GM19397 (cell line): ENCODE results near the gene TXNRD1.
"Not testable (repeated sequence)": the region's sequence is repeated elsewhere in the genome, so short reads cannot be mapped to it uniquely, and the experiment has no call there.

Experiments
- ATAC-seq: cut with Tn5 transposase; IDR thresholded peaks from one replicate; pipeline ENCODE4 v1.9.1; 2021; ENCODE audit warnings: mild to moderate bottlenecking, moderate library complexity; ENCODE audit not compliant: unreplicated experiment

The TXNRD1 gene

DNA sequence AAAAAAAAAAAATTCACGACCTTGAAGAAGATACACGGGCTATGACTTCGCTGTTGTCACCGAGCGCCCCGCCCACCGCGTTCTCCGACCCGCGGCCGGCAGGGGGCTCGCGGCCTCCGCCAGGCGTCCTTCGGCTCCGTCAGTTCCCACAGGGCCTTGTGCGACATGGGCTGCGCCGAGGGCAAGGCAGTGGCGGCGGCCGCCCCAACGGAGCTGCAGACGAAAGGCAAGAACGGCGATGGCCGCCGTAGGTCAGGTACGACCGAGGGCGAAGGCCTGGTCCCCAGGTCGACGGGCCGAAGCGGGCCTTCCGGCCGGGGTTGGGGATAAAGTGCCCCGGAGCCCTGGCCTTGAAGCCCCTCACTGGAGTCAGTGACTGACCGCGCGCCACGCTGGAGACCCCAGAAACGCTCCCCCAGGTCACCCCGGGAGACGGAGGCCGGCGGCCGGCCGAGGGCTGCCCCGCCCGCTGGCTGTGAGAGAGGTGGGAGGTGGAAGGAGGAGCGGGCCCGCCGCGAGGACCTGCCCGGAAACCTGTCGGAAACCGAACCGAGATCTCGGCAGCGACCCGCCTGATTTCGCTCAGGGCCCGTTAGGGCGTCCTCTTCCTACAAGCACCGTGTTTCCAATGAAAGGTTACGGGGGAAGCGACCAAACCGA, at the start of gene TXNRD1:
TXNRD1 (plus strand) TSS at position 142 of the 660 bp plus-strand sequence; CDS start at position 166, 24 bp downstream.
- ATAC-seq = peak; percentile 95

DNA sequence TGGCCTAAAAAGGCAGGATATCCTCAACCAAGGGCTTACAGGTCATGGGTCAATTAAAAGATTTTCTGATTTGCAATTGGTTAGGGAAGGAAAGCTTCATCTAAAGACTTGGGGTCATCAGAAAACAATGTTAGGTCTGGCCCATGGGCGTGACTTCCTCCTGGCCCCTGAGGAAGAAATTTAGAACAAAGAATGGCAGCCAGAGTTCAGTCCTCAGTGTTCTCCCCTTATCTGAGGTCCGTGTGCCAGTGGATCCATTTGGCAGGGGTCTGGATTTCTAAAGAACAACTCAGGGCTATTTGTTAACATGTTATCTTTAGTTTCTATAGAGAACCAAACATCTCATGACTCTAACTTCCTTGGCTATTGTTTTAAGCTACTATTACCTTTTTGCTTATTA, 49.8 kb upstream of the TXNRD1 start:
- ATAC-seq = no peak

- ATAC-seq = no peak
These were observed 49.1 kb upstream of the TXNRD1 start for GRCh38 chr12:104166465-104166864.

GRCh38 chr12:104167519-104168458, 47.8 kb upstream of the TXNRD1 start:
- ATAC-seq = no peak

DNA sequence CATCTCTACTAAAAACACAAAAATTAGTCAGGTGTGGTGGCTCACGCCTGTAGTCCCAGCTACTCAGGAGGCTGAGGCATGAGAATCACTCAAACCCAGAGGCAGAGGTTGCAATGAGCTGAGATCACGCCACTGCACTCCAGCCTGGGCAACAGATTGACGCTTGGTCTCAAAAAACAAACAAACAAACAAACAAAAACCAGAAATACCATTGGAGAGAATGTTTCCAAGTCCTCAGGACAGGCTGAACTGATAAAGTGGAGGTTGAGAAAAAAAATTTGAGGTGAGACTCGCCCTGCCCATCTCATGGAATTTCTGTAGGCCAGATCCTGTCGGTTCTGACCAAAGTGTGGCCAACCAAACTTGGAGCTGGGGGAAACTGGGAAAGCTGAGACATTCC, 47.0 kb upstream of the TXNRD1 start:
- no peak for ATAC-seq

GRCh38 chr12:104171785-104172569, 43.6 kb upstream of the TXNRD1 start:
- ATAC-seq = no peak

DNA sequence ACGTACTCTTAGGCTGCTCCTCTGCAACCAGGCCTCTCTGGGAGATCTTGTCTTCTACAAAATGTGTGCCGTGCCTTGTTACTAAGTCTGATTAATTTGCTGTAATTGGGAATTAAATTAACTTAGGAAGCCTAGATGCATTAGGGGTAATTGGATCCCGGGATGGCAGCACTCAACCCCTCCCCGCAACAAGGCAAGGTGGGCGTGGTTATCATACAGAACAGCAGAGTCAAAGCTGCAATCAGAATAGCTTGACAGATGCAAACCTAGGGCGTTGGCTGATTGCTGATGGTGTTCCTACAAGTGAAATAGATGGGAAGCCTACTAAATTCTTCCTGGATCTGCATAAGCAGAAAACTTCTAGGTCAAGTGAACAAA, 43.0 kb upstream of the TXNRD1 start:
- no peak for ATAC-seq

- ATAC-seq = not testable (repeated sequence)
These were observed 41.8 kb upstream of the TXNRD1 start for GRCh38 chr12:104173804-104174203.

GRCh38 chr12:104175726-104176247, 39.8 kb upstream of the TXNRD1 start:
- ATAC-seq = no peak

- ATAC-seq = no peak
These were observed 38.3 kb upstream of the TXNRD1 start for GRCh38 chr12:104177336-104177662.

DNA sequence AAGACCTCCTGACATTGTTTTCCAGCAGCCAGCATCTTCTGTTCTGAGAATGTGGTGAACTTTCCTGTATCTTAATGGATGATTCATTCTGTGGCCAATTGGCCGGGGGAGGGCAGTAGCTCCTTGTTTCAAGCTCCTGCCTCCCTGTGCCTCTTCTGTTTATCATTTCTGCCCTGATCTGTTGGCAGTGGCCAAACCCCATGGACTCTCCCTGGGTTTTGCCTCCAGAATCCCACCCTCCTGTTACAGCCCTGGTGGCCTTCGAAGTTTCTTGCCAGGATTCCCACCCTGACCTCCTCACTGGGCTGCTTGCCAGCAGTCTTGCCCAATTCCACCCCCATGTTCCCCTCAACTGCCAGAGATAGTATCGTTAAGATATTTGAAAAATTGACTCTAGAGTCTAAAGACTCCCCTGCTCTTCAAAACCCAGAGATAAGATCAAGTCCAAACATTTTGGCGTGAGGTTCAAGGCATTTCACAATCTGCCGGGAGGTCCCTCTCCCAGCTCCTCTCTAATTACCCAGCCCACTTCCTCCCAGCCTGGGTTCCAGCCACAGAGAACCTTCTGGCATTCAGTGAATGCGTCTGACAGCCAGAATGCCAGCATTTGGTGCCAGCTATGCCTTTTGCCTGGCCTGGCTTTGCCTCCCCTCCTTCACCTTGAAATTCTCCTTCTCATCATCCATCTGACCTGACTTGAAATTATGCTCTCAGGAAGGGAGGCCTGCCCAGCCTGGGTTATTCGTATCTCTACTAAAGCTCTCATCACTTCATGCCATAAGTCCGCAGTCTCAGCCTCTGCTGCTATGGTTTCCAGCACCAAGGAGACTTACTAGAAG, 37.7 kb upstream of the TXNRD1 start:
- no peak for ATAC-seq

- ATAC-seq = no peak
These were observed 35.2 kb upstream of the TXNRD1 start for GRCh38 chr12:104180374-104180773.

DNA sequence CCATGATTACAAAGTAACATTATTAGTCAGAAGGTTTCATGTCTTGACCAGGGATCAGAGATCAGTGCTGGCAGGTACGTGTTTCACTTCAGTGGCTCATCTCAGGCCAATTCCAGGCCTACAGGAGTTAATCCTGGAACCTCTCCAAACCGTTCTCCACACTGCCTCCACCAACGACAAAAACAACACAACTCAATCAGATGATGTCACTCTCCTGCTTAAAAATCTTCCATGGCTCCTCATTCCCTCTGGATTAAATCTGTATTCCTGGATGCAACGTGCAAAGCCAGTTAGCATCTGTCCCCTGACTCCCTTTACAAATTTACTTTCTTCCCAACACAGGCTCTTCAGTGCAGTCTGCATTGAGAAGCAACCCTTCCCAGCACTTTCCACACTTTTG, 34.3 kb upstream of the TXNRD1 start:
- ATAC-seq = no peak

DNA sequence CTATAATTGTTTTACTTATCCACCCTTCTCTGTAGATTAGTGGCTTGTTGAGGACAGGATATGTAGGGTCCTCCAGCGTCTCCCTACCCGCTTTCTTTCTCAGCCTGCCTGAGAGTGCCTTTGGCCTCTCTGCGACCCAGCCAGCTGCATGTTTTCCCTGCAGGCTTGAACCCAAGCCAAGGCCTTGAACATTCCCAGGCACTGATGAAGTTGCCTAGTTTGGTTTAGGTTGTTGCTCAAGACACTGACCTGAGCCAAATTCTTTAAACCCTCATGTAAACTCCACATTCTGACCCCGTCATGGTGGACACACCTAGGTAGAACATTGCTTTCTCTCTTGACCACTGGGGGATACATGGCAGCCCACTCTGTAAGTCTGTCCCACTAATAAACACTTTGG, 33.4 kb upstream of the TXNRD1 start:
- no peak for ATAC-seq

- ATAC-seq = no peak
These were observed 32.8 kb upstream of the TXNRD1 start for GRCh38 chr12:104182621-104183378.

GRCh38 chr12:104183443-104183842, 32.1 kb upstream of the TXNRD1 start:
- no peak for ATAC-seq

- ATAC-seq = no peak
These were observed 28.0 kb upstream of the TXNRD1 start for GRCh38 chr12:104187446-104188155.

- no peak for ATAC-seq
These were observed 27.0 kb upstream of the TXNRD1 start for GRCh38 chr12:104188534-104188933.
